GM18861 (cell line): Measurements from ENCODE around the gene WFDC13.
"Not testable (repeated sequence)": the region's sequence is repeated elsewhere in the genome, so short reads cannot be mapped to it uniquely, and the experiment has no call there.

Experiments
- ATAC-seq: cut with Tn5 transposase; IDR thresholded peaks from one replicate; pipeline ENCODE4 v1.9.1; 2021; ENCODE audit not compliant: unreplicated experiment

Gene WFDC13, protein sequence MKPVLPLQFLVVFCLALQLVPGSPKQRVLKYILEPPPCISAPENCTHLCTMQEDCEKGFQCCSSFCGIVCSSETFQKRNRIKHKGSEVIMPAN

DNA sequence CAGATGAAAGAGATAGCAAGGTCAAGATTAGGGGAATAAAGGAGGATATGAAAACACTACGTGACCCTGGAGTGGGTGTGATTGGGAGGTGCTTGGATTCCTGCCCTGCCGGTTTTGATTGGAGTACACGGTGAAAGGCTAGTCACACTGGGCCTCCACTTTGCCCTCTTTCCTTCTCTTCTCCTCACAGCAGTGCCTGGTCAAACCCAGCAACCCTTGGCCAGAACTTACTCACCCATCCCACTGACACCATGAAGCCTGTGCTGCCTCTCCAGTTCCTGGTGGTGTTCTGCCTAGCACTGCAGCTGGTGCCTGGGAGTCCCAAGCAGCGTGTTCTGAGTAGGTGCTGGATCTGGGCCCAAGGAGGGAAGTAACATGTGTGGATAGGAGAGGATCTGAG lies at the start of gene WFDC13:
WFDC13 (plus strand) TSS at position 166 of the 400 bp plus-strand sequence; CDS start at position 252, 86 bp downstream.
- no peak for ATAC-seq

DNA sequence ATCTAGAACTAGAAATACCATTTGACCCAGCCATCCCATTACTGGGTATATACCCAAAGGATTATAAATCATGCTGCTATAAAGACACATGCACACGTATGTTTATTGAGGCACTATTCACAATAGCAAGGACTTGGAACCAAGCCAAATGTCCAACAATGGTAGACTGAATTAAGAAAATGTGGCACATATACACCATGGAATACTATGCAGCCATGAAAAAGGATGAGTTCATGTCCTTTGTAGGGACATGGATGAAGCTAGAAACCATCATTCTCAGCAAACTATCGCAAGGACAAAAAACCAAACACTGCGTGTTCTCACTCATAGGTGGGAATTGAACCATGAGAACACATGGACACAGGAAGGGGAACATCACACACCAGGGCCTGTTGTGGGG lies 44.8 kb upstream of the WFDC13 start:
- ATAC-seq = not testable (repeated sequence)

DNA sequence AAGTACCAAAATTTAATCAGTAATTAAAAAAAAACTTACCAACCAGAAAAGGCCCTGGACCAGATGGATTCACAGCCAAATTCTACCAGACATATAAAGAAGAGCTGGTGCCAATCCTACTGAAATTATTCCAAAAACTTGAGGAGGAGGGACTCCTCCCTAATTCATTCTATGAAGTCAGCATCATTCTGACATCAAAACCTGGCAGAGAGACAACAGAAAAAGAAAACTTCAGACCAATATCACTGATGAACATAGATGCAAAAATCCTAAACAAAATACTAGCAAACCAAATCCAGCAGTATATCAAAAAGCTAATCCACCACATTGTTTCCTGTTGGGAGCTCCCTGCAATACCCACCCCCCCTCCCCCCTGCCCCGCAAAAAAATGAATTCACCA lies 31.7 kb upstream of the WFDC13 start, which contains the start of gene WFDC11:
WFDC11 (minus strand) TSS at position 101 of the 400 bp plus-strand sequence. CDS start 19,639 bp downstream, outside the sequence.
- no peak for ATAC-seq

DNA sequence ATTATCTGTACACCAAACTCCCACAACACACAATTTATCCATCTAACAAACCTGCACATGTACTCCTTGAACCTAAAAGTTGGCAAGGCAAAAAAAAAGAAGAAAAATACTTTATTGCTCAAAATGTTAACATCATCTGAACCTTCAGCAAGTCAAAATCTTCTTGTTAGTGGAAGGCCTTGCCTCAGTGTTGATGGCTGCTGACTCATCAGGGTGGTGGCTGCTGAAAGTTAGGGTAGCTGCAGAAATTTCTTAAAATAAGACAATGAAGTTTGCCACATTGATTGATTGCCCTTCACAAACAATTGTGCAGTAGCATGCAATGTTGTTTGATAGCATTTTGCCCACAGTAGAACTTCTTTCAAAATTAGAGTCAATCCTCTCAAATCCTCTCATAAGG lies 29.1 kb upstream of the WFDC13 start:
- ATAC-seq = no peak

GRCh38 chr20:45679650-45680049 lies 22.2 kb upstream of the WFDC13 start:
- no peak for ATAC-seq

GRCh38 chr20:45685896-45686295 lies 15.9 kb upstream of the WFDC13 start:
- no peak for ATAC-seq

- not testable (repeated sequence) for ATAC-seq
These were observed 8.5 kb upstream of the WFDC13 start for GRCh38 chr20:45693346-45693745.

GRCh38 chr20:45695496-45695895 lies 6.3 kb upstream of the WFDC13 start:
- no peak for ATAC-seq

DNA sequence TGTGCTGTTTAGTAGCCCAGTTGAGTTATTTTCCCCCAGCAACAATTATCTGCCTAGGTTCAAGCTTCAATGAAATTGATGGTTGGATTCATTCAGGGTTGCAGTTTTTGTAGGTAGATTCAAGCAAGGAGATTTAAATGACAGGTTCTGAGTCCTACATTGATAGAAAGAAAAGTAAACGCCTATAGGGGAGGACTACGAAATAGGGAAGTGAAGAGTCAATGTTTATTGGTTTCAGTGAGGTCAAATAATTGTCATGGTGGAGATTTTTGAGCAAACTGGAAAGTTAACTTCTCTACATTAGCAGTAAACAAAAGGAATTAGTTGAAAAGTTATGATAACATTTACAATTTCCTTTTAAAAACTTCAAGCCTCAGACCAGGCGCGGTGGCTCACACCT lies 734 bp upstream of the WFDC13 start:
- ATAC-seq = no peak

- ATAC-seq = no peak
These were observed 3.3 kb downstream of the WFDC13 start, which contains the start of gene WFDC10B for GRCh38 chr20:45704969-45705637. TSS of gene WFDC10B (minus strand) at chr20:45705019. CDS start at chr20:45685992, 19,027 bp downstream.

DNA sequence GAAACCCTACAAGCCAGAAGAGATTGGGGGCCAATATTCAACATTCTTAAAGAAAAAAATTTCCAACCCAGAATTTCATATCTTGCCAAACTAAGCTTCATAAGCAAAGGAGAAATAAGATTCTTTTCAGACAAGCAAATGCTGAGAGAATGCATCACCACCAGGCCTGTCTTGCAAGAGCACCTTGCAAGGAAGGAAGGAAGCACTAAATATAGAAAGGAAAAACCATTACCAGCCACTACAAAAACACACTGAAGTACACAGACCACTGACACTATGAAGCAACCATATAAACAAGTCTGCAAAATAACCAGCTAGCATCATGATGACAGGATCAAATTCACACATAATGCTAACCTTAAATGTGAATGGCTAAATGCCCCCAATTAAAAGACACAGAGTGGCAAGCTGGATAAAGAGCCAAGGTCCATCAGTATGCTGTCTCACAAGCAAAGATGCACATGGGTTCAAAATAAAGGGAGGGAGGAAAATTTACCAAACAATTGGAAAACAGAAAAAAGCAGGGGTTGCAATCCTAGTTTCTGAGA lies 14.4 kb downstream of the WFDC13 start:
- not testable (repeated sequence) for ATAC-seq

DNA sequence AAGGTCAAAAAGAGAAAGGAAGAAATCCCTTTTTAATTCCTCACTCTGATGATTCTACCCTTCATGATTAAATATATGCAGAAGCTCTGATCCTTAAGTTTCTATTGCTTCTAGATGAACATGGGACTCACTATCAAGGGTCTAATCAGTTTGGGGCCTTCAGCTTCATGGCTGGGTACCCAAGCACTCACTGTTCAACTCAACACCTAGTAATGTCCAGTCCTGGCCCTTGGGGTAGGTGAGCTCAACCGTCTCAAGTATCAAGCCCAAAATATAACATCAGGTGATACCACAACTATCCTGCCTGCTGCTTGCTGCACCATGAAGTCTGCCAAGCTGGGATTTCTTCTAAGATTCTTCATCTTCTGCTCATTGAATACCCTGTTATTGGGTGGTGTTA lies 20.2 kb downstream of the WFDC13 start, which contains the start of gene SPINT4:
SPINT4 (plus strand) TSS at position 301 of the 400 bp plus-strand sequence; CDS start at position 322, 21 bp downstream.
- ATAC-seq = no peak

DNA sequence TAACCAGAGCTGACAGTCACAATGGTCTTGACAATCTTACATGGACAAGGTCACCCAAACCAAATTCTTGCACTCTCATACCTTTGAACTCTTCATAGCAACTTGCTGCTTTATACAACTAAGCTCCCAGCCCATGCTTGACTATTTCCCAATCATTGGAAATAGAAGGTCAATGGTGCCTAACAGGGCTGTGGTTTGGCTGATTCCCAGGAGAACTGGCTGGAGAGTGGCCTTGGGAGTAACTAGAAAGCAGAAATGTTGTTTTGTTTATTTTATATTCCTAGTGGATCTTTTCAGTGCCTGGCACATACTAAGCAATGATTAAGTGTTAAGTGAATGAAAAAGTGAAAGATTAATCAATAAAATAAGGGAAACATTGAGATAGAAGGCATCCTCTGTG lies 23.3 kb downstream of the WFDC13 start:
- no peak for ATAC-seq

DNA sequence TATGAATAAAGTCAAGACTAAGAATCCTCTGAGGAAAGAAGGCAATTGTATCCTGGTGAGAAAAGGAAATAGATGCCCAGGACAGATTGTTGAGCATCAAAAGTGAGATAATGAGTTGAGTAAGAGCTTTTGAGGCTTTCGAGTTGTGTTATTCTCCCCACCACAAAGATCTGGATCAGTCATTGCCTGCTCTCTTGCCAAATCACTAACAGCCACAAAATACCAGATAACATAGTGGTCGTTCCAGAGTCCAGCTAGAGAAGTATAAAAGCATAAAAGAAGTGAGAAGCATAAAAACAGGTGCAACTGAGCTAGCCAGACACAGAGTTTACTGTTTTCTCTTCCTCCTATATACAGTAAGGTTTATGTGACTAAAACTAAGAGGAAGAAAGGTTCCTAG lies 25.2 kb downstream of the WFDC13 start:
- ATAC-seq = no peak

DNA sequence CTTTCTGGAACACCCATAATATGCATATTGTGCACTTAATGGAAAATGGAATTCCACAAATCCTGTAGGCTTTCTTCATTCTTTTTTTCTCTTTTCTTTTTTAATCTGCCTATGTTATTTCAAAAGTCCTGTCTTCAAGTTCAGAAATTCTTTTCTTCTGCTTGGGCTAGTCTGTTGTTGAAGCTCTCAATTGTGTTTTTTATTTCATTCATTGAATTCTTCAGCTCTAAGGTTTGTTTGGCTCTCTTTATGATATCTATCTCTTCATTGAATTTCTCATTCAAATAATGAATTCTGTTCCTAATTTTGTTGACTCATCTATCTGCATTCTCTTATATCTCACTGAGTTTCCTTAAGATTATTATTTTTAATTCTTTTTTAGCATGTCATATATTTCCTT lies 30.4 kb downstream of the WFDC13 start:
- no peak for ATAC-seq

- ATAC-seq = no peak
These were observed 33.7 kb downstream of the WFDC13 start for GRCh38 chr20:45735552-45735951.

DNA sequence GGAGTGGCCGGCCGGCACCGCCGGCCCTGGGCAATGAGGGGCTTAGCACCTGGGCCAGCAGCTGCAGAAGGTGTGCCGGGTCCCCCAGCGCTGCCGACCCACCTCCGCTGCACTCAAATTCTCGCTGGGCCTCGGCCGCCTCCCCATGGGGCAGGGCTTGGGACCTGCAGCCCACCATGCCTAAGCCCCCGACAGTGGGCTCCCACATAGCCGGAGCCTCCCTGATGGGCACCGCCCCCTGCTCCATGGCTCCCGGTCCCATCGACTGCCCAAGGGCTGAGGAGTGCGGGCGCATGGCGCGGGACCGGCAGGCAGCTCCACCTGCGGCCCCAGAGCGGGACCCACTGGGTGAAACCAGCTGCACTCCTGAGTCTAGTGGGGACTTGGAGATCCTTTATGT lies 34.1 kb downstream of the WFDC13 start:
- ATAC-seq = no peak

DNA sequence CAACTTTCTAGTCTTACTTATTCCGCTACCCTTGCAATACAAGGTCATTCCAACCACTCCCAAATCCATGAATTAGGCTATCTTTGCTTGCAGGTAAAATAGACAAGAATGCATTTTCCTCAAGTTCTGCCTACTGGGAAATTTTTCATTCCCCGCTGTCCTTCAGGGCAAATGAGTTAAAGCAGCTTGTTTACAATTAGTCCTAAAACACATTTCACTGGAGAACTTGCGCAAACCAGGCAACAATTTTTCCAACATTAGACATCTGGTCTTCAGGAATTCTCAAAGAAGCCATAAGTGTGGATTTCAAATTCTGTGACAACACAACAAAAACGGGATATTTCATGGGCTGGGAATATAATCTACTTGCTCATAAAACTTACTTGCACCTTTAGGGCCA lies 40.8 kb downstream of the WFDC13 start:
- ATAC-seq = no peak

DNA sequence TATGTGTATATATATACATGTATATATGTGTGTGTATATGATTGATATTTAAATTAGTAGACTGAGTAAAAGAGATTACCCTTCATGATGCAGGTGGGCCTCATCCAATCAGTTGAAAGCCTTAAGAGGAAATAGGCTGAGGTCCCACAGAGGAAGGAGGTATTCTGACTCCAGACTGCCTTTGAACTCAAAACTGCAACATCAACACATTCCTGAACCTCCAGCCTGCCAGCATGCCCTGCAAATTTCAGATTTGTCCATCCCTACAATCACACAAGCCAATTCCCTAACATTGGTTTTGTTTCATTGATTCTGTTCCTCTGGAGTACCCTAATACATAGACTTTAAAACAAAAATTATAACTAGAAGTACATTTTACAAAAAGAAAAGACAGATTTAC lies 43.2 kb downstream of the WFDC13 start:
- no peak for ATAC-seq

GRCh38 chr20:45751721-45752120 lies 49.9 kb downstream of the WFDC13 start:
- no peak for ATAC-seq

DNA sequence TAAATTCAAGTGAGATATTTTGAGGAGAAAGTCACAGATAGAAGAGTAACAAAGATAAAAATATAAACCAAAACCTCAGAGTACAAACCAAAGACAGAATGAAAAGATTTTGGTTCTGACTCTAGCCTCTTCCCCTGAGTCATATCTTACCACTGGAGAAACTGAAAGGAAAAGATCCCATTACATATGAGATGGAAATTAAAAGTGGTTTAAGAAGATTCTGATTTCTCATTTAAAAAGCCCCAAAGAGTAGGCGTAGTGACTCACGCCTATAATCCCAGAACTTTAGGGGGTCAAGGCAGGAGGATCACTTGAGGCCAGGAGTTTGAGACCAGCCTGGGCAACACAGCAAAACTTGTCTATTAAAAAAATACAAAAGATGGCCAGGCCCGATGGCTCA lies 50.9 kb downstream of the WFDC13 start:
- ATAC-seq = no peak

- no peak for ATAC-seq
These were observed 56.3 kb downstream of the WFDC13 start for GRCh38 chr20:45758096-45758495.
